Measurements from ENCODE around the gene LAIR1.

GRCh38 chr19:54302257-54302656, 62.5 kb downstream of the LAIR1 start:
- TF ChIP-seq POLR2AphosphoS5 (IDR thresholded peaks at IDR 0.05; ENCODE audit: low read depth) (no peak), CTCF (conservative IDR thresholded peaks at IDR 0.05; ENCODE audit: low read depth in 2 of 2) (no peak), CREB1 (CRISPR knock-in tag; IDR thresholded peaks at IDR 0.05; ENCODE audit: low read depth) (no peak), EZH2 (IDR thresholded peaks at IDR 0.05; ENCODE audit: low read depth, unreplicated experiment) (no peak), ETS1 (IDR thresholded peaks at IDR 0.05) (no peak), EZH2phosphoT487 (IDR thresholded peaks at IDR 0.05; ENCODE audit: unreplicated experiment) (no peak), ZNF331 (CRISPR knock-in tag; IDR thresholded peaks at IDR 0.05; ENCODE audit: low read depth) (no peak), REST (IDR thresholded peaks at IDR 0.05; ENCODE audit: unreplicated experiment) (no peak), NANOG (IDR thresholded peaks at IDR 0.05; ENCODE audit: borderline replicate concordance) (no peak)

Measured in GM23338 (cell line).